GM19043 (cell line): ENCODE results near the gene SELP.

Source experiments
- ATAC-seq: cut with Tn5 transposase; IDR thresholded peaks from one replicate; pipeline ENCODE4 v1.9.1; 2021; ENCODE audit warnings: low read depth; ENCODE audit not compliant: unreplicated experiment

Gene SELP

DNA sequence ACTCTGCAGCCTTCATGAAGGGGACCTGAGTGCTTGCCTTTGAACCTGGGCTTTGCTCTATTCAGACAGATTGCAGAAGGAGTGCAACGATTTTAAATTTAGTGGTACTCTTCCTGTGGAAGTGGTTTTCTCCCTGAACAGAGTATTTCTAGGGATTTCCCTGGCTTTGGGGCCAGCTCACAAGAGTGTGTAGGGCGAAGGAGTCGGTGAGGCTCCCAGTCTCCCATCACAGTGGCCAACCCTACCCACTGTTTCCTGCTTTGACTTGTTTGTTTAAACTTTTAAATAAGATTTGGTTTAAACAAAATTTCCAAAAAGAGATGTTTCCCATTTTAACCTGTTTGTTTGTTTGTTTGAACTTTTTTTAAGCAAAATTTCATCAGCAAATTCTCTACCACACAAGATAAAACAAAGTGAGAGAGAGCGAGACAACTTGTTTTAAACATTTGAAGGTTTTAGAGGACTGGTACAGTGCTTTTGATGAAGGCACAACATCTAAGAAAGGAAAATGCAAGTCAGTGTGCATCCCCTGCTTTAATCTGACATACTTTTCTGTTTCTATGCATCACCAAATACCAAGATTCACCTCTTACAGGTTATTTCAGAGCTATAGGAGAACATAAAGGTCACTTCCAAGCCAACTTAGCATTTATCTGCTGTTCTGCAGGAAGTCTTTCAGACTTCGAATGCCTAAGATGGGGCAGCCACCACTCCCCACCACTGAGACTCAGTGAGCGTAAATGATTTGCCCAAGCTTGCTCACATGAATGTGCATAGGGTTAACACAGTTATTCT is 6.6 kb downstream of the SELP start:
- ATAC-seq = no peak

GRCh38 chr1:169620565-169620964 is 9.4 kb downstream of the SELP start:
- ATAC-seq = no peak

- no peak for ATAC-seq
These were observed 11.6 kb downstream of the SELP start for GRCh38 chr1:169618367-169618766.

- ATAC-seq = no peak
These were observed 14.1 kb downstream of the SELP start for GRCh38 chr1:169615803-169616202.

DNA sequence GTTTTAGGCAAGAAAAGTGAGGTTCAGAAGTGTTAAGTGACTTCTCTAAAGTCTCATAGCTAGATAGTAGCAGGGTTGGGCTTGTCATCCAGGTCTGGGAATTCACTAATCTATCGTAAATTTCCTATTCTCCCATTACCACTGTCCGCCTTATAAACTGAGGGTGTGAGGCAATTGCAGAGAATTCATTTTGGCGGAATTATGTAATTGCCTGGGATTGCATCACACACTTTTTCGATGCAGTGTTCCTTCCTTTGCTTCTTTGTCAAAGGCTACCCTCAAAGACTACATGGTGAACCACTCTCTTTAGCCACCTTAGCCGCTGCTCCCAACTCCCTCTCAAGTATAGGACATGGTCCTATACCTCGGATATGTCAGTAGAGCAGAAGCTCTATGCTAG is 19.1 kb downstream of the SELP start:
- ATAC-seq = no peak

GRCh38 chr1:169610108-169610507 is 19.8 kb downstream of the SELP start:
- ATAC-seq = no peak

DNA sequence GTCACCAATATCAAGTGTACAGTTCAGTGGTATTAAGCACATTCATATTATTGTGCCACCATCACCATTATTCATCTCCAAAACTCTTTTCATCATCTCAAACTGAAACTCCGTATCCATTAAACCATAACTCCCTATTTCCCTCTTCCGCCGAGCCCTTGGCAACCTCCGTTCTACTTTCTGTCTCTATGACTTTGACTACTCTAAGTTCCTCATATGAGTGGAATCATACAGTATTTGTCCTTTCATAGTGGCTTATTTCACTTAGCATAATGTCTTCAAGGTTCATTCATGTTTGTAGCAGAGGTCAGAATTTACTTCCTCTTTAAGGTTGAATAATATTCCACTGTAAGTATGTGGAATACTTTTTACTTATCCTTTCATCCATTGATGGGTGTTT is 21.7 kb downstream of the SELP start:
- ATAC-seq = no peak

DNA sequence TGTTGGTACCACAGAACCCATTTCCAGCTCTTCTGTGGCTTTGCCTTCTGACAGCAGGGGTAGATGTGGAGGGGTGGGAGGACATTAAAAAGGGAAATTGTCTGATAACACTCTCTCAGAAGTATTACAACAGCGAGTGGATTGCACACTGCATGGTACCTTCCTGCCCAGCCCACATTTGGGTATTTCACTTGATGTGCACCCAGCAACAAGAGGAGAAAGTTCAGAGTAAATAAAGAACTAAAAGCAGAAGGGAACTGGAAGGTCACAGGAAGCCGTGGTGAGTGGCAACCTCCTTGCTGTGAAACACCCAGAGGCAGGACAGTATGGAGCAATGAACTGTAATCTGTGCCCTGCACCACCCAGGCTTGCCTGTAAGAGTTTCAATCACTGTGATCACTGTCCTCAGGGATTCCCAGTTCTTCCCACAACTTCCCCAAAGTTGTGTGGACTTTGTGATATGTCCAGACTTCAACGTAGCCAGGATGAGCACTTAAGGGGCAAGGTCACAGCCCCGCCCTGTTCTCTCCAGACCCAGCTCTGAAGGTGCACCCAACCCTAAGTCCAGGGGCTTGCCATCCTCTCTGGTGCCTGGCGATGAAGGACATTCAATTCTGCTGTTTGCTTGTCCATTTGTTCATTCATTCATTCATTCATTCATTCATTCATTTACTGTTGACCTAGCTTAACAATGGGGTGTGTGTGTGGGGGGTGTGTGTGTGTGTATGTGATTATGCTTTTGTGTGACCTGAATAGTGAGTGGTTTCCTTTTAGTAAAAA is 25.0 kb downstream of the SELP start:
- peak; percentile 61 for ATAC-seq

- no peak for ATAC-seq
These were observed 28.6 kb downstream of the SELP start for GRCh38 chr1:169601096-169601881.

- ATAC-seq = no peak
These were observed 33.9 kb downstream of the SELP start for GRCh38 chr1:169595764-169596711.

GRCh38 chr1:169594391-169594790 is 35.5 kb downstream of the SELP start:
- ATAC-seq = no peak

- ATAC-seq = no peak
These were observed 39.0 kb downstream of the SELP start for GRCh38 chr1:169590932-169591331.

- no peak for ATAC-seq
These were observed 41.0 kb downstream of the SELP start for GRCh38 chr1:169588785-169589485.

GRCh38 chr1:169588112-169588511 is 41.8 kb downstream of the SELP start:
- ATAC-seq = no peak

DNA sequence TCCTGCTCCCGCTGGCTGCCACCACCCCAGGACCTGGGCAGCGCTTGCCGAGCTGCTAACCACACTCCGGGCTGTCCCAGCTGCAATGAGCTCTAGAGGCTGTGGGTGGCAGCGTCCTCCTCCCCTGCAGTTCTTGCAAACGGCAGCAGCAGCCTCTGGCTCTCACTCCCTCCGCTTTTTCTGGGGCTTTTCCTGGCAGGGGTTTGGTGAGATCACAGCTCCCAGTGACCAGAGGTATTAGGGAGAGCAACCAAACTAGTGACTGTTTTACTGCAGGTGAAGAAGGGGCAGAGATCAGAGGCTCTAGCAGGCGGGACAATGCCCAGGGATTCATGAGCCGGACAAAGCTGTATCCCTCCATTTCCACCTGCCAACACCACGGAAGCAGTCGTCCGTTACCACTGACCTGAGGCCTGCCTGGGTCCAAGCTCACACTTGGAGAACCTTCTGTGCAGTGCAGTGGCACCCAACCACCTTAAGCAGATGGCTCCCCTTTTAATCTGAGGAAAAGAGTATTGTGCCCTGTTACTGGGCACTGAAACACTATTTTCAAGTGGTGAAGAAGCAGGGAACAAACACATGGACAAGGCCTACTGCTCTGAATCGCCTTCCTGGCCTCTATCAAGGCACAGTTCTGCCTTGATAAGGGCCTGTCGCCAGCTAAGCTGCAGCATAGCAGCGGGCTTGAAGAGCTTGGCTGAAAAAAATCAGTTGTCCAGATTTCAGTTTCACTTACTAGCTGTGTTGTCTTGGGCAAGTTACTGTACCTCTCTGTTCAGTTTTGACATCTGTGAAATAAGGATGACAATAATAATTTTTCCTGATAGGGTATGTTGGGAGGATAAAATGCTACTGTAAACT is 43.3 kb downstream of the SELP start, which contains the start of gene F5:
Gene F5 (minus strand): TSS at position 87 of the 861 bp plus-strand sequence. CDS start 95 bp downstream, outside the sequence.
- ATAC-seq = peak; percentile 97

- peak; percentile 28 for ATAC-seq
These were observed 43.9 kb downstream of the SELP start for GRCh38 chr1:169586067-169586394.

DNA sequence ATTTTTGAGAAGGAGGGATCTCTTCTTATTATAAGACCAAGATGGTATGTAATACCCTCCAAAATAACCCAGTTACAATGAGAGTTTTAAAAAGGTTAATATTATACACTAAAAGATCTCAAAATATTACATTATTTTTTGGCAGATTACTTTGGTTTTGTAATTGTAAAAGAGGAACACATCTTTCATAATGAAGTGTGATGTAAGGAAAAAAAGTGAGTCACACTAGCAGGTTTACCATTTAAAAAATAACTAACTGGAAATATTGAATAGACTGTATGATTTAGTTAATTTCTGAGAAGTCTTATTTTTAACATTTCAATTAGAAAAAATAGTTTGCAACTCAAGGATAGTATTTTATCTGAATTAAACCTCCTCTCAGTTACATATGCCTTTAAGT is 44.7 kb downstream of the SELP start:
- no peak for ATAC-seq

DNA sequence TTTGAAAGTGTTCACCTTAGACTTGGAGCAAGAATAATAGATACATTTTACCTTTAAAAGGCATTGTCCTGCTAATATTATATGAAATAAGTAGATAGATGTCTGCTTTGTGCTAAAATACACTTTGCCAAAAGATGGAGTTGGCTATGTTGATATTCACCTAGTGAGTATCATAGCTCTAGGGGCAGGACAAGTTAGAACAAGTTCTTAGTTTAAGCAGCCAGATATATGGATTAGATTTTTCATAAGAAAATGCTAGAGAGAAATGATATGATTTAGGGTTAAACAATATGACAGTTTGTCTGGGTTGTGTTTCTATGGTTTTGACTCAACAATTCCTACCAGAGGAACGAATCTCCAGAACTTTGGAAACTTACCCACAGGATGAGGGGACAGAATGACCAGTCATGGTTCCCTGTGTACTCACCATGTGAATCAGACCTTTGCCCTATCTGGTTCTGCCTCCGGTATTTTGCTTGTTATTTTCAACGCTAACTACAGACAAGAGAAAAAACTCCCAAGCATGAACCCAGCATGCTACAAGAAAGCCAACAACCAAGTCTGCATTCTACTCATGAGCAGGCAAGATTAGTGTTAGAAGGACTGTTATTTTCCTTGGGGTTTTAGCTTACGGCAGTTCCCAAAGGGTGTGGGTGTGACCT is 45.3 kb downstream of the SELP start:
- no peak for ATAC-seq
